Daoy (cell line): ENCODE results near the gene CNBD2. TPM values are rescaled to one million over a fixed set of nuclear protein-coding genes. Genes with fewer than 3 reads are reported as not detected.
A peak's percentile ranks its signal among the peaks of the same experiment; 100 is the strongest.
"Not testable (repeated sequence)": the region's sequence is repeated elsewhere in the genome, so short reads cannot be mapped to it uniquely, and the experiment has no call there.

Source experiments
- DNase-seq: peaks from one replicate; pipeline ENCODE4 v3.0.0-alpha.2; 2015; ENCODE audit warnings: low read depth
- total RNA-seq: library from RNA; depleted of rRNA; stranded (reverse); fragments of >200 nt; shearing (Covaris generic); gene quantifications from 2 replicates; pipeline ENCODE4 v1.2.3, GENCODE V29; 2014

The CNBD2 gene
- total RNA-seq, 1 experiment from 2014 or later, result 8.1 TPM

GRCh38 chr20:36018208-36018988, 50.0 kb downstream of the CNBD2 start:
- no peak for DNase-seq

- DNase-seq, result not testable (repeated sequence)
Measured at GRCh38 chr20:36026131-36026530, 57.7 kb downstream of the CNBD2 start.

GRCh38 chr20:36028106-36028808, 59.9 kb downstream of the CNBD2 start:
- DNase-seq, result no peak

GRCh38 chr20:36030149-36030548, 61.8 kb downstream of the CNBD2 start:
- DNase-seq, result no peak

GRCh38 chr20:36031806-36032205, 63.4 kb downstream of the CNBD2 start:
- DNase-seq, result no peak

- no peak for DNase-seq
Measured at GRCh38 chr20:36034875-36035274, 66.5 kb downstream of the CNBD2 start.

- DNase-seq, result peak; percentile 87
Measured at GRCh38 chr20:36035745-36036144, 67.4 kb downstream of the CNBD2 start.

- no peak for DNase-seq
Measured at GRCh38 chr20:36036688-36037087, 68.3 kb downstream of the CNBD2 start.

- DNase-seq, result no peak
Measured at GRCh38 chr20:36040571-36040970, 72.2 kb downstream of the CNBD2 start.

- no peak for DNase-seq
Measured at GRCh38 chr20:36043441-36043840, 75.1 kb downstream of the CNBD2 start.

- no peak for DNase-seq
Measured at GRCh38 chr20:36043892-36044515, 75.6 kb downstream of the CNBD2 start.

GRCh38 chr20:36045373-36045714, 77.0 kb downstream of the CNBD2 start:
- no peak for DNase-seq

GRCh38 chr20:36046073-36046798, 77.8 kb downstream of the CNBD2 start:
- not testable (repeated sequence) for DNase-seq

GRCh38 chr20:36049408-36049807, 81.0 kb downstream of the CNBD2 start:
- not testable (repeated sequence) for DNase-seq

GRCh38 chr20:36050436-36051317, 82.3 kb downstream of the CNBD2 start:
- DNase-seq, result peak; percentile 91

- no peak for DNase-seq
Measured at GRCh38 chr20:36051318-36052116, 83.1 kb downstream of the CNBD2 start.

- DNase-seq, result no peak
Measured at GRCh38 chr20:36052117-36052513, 83.7 kb downstream of the CNBD2 start.

- DNase-seq, result not testable (repeated sequence)
Measured at GRCh38 chr20:36053863-36054518, 85.6 kb downstream of the CNBD2 start.

- no peak for DNase-seq
Measured at GRCh38 chr20:36055145-36055544, 86.8 kb downstream of the CNBD2 start.

- no peak for DNase-seq
Measured at GRCh38 chr20:36060676-36061075, 92.3 kb downstream of the CNBD2 start.
